Measurements from ENCODE around the gene NME9. TPM values are rescaled to one million over a fixed set of nuclear protein-coding genes. Genes with fewer than 3 reads are reported as not detected.

NME9 gene
- total and polyA plus RNA-seq, 11 donors, result not detected

GRCh38 chr3:138351916-138352550 lies 22.4 kb upstream of the NME9 start:
- Histone ChIP-seq H3K4me3 (peak overlapping the region in 3 of 12 donors; percentile 10 to 15 (median 14)), H3K27me3 (peaks cover 0 to 3% (median 0%) of the 10 kb centered on the region in 9 donors), H3K27ac (peak overlapping the region in 11 of 12 donors; percentile 35 to 99 (median 95)), H3K4me1 (peaks cover 0 to 81% (median 48%) of the 10 kb centered on the region in 12 donors), H3K36me3 (peaks cover 0 to 21% (median 12%) of the 10 kb centered on the region in 9 donors), H3K9me3 (no peaks in the 10 kb centered on the region)
- DNase-seq (peak in 4 of 5 donors; percentile 65 to 82 (median 75)), ATAC-seq (peak; percentile 63 to 76 (median 70))
- TF ChIP-seq POLR2A (IDR thresholded peaks at IDR 0.05) (peak in 1 of 2 donors; percentile 30), CTCF (IDR thresholded peaks at IDR 0.05) (no peak)
- WGBS, 4 donors, result 61 to 77% (median 71%) methylated on average over 4 to 5 of the region's 5 CpGs
- intact Hi-C loops (cut with DNase I), result loop anchor here in 2 of 10 donors (5.0 kb wide), 1 partner anchor 45 kb away; no protein-coding TSS in a partner anchor

- Histone ChIP-seq H3K27me3 (peaks cover 0 to 3% (median 0%) of the 10 kb centered on the region in 9 donors), H3K36me3 (peaks cover 0 to 18% (median 12%) of the 10 kb centered on the region in 9 donors), H3K4me1 (peaks cover 0 to 72% (median 40%) of the 10 kb centered on the region in 12 donors), H3K4me3 (peak overlapping the region in 8 of 12 donors; percentile 72 to 97 (median 80)), H3K9me3 (no peaks in the 10 kb centered on the region), H3K27ac (peak overlapping the region in 11 of 12 donors; percentile 89 to 99 (median 97))
- intact Hi-C loops (cut with DNase I), result loop anchor here in 2 of 10 donors (5.0 kb wide), 1 partner anchor 46 kb away; no protein-coding TSS in a partner anchor
- DNase-seq (no peak), ATAC-seq (no peak)
- no peak for TF ChIP-seq CTCF (IDR thresholded peaks at IDR 0.05)
- TF ChIP-seq POLR2A (IDR thresholded peaks at IDR 0.05), result no peak
These were observed 21.5 kb upstream of the NME9 start for GRCh38 chr3:138351151-138351550.

- no peak for TF ChIP-seq POLR2A (IDR thresholded peaks at IDR 0.05)
- no peak for TF ChIP-seq CTCF (IDR thresholded peaks at IDR 0.05)
- peaks cover 0 to 62% (median 34%) of the 10 kb centered on the region in 12 donors for H3K4me1 ChIP-seq
- H3K36me3 ChIP-seq, result peaks cover 0 to 8% (median 3%) of the 10 kb centered on the region in 9 donors
- intact Hi-C loops (cut with DNase I), result loop anchor here in 6 of 10 donors (2.0 to 10.0 kb wide), 4 partner anchors 32 to 245 kb away; partner anchors contain the start of gene CEP70 (in 1 of the 6)
- H3K9me3 ChIP-seq, result no peaks in the 10 kb centered on the region
- 21 to 35% (median 28%) methylated on average over 14 to 15 of the region's 15 CpGs for WGBS, 4 donors
- peak overlapping the region; percentile 72 to 97 (median 83) for H3K4me3 ChIP-seq
- peak in 1 of 4 donors; percentile 14 for ATAC-seq
- H3K27me3 ChIP-seq, result peaks cover 0 to 3% (median 0%) of the 10 kb centered on the region in 9 donors
- H3K27ac ChIP-seq, result peak overlapping the region; percentile 89 to 99 (median 96)
- DNase-seq, result peak in 2 of 5 donors; percentile 49 to 58
These were observed 20.4 kb upstream of the NME9 start for GRCh38 chr3:138349926-138350665.
